Spleen (tissue), 11 donors: ENCODE data around the gene IL17D. TPM values are rescaled to one million over a fixed set of nuclear protein-coding genes. Genes with fewer than 3 reads are reported as not detected.
"Not testable (repeated sequence)": the region's sequence is repeated elsewhere in the genome, so short reads cannot be mapped to it uniquely, and the experiment has no call there.

Source experiments
- DNase-seq: peaks from one replicate; pipeline ENCODE4 v3.0.0-alpha.2; 2020
- H3K27ac ChIP-seq, 8 donors: fragments of 200-600 bp; sonication (generic) in 7 of 8; 1 replicate in 4 of 8; 2 replicates in 4 of 8; pipeline versions ENCODE4 v1.5.0 to v1.8.0; 2016 to 2021; ENCODE audit warnings: inconsistent platforms in 4 of 8, mild to moderate bottlenecking in 4 of 8, moderate library complexity in 1 of 8
- H3K27me3 ChIP-seq, 7 donors: fragments of 200-600 bp; sonication (generic) in 6 of 7; replicated peaks in 1 of 7; 1 replicate in 4 of 7; 2 replicates in 3 of 7; pipeline versions ENCODE4 v1.5.0 to v1.8.0; 2016 to 2021; ENCODE audit warnings: inconsistent platforms in 3 of 7, mild to moderate bottlenecking in 1 of 7
- H3K36me3 ChIP-seq, 6 donors: fragments of 200-600 bp; sonication (generic) in 5 of 6; 1 replicate in 4 of 6; 2 replicates in 2 of 6; pipeline versions ENCODE4 v1.5.0 to v1.8.0; 2016 to 2021; ENCODE audit warnings: inconsistent platforms in 2 of 6
- H3K4me1 ChIP-seq, 6 donors: fragments of 200-600 bp; sonication (generic) in 5 of 6; 1 replicate in 3 of 6; 2 replicates in 3 of 6; pipeline versions ENCODE4 v1.5.0 to v1.8.0; 2016 to 2021; ENCODE audit warnings: inconsistent platforms in 3 of 6
- H3K4me3 ChIP-seq, 8 donors: fragments of 200-600 bp; sonication (generic) in 7 of 8; 1 replicate in 4 of 8; 2 replicates in 4 of 8; pipeline versions ENCODE4 v1.5.0 to v1.8.0; 2016 to 2021; ENCODE audit warnings: inconsistent platforms in 4 of 8, mild to moderate bottlenecking in 4 of 8, moderate library complexity in 2 of 8
- H3K9me3 ChIP-seq, 8 donors: fragments of 200-600 bp; sonication (generic) in 7 of 8; 1 replicate in 4 of 8; 2 replicates in 4 of 8; pipeline versions ENCODE4 v1.5.0 to v1.8.0; 2016 to 2021; ENCODE audit warnings: inconsistent platforms in 4 of 8
- CTCF ChIP-seq, 11 experiments: fragments of 200-600 bp in 7 of 11; fragments of 450-650 bp in 4 of 11; sonication (generic) in 4 of 11; IDR thresholded peaks in 8 of 11; conservative IDR thresholded peaks in 3 of 11; 1 replicate in 7 of 11; 2 replicates in 4 of 11; pipeline versions ENCODE4 v1.4.0 to v1.8.0; 2016 to 2021; ENCODE audit warnings: antibody characterized with exemption in 11 of 11, inconsistent platforms in 4 of 11, mild to moderate bottlenecking in 1 of 11
- POLR2A ChIP-seq, 3 donors: fragments of 450-650 bp; IDR thresholded peaks; one replicate each; pipeline ENCODE4 v1.5.1; 2017; ENCODE audit warnings: antibody characterized with exemption in 3 of 3, mild to moderate bottlenecking in 1 of 3
- POLR2AphosphoS5 ChIP-seq, 3 donors: sonication (generic); formaldehyde crosslinking; IDR thresholded peaks; one replicate each; pipeline ENCODE4 v1.5.1; 2017; ENCODE audit warnings: antibody characterized with exemption in 3 of 3
- WGBS, 5 donors: extraction: QIAGEN DNeasy Blood & Tissue Kit in 3 of 5; methylation state at CpG; one replicate each; pipeline versions ENCODE4 v1.1.5 to v1.1.7; 2013 to 2018; 5-methylcytosine and 5-hydroxymethylcytosine counted together
- intact Hi-C: fragments of 100-400 bp; cut with DNase I; formaldehyde crosslinking; loops from one replicate; pipeline ENCODE4 v1.15.0; 2023; ENCODE audit warnings: low total_unique reads
- polyA plus RNA-seq, 3 donors: library from polyadenylated mRNA; stranded (reverse); fragments of 200-250 nt; gene quantifications; one replicate each; pipeline ENCODE4 v1.2.1, GENCODE V29; 2013
- total RNA-seq, 7 donors: library from RNA; depleted of rRNA in 3 of 7; stranded (reverse); fragments of >200 nt in 3 of 7; fragmentation: NEBNext Ultra II Directional in 4 of 7; extraction: Animal tissue kit (Norgen Biotek cat#: 25700) in 4 of 7; gene quantifications; one replicate each; pipeline versions ENCODE4 v1.1.0 to v1.2.1, GENCODE V29; 2016 to 2021
- donor health status: healthy with polysubstance abuse.
- donor health status: DM: no; HTN: no; CAD: no; lungs with moderate emphysema.
- donor health status: DM: no; HTN: no; CAD: no.
- donor health status: Bipolar disorder and iron deficiency.
- donor health status: healthy.
- donor health status: DM: no; HTN: no; CAD: no.
- donor health status: DM: yes; HTN: yes; CAD: no.

Gene IL17D
- total and polyA plus RNA-seq, 10 donors = 0.15 to 0.68 (median 0.32) TPM; not detected in 3

- Histone ChIP-seq H3K27me3 (no peaks in the 10 kb centered on the region), H3K4me3 (no peak overlapping the region), H3K36me3 (peaks cover 0 to 18% (median 2%) of the 10 kb centered on the region in 6 donors), H3K9me3 (no peaks in the 10 kb centered on the region), H3K27ac (no peak overlapping the region), H3K4me1 (no peaks in the 10 kb centered on the region)
- 94 to 98% (median 97%) methylated on average over 10 of the region's 10 CpGs for WGBS, 5 donors
- intact Hi-C loops = no loop called here
- TF ChIP-seq POLR2A (IDR thresholded peaks at IDR 0.05) = no peak
- no peak for TF ChIP-seq POLR2AphosphoS5 (IDR thresholded peaks at IDR 0.05)
- TF ChIP-seq CTCF (IDR thresholded peaks at IDR 0.05 in 8 of 11, conservative IDR thresholded peaks at IDR 0.05 in 3 of 11) = no peak
- DNase-seq = no peak
Measured at GRCh38 chr13:20680416-20681080, 23.0 kb upstream of the IL17D start.

- H3K27ac ChIP-seq, DNase-seq, H3K9me3 ChIP-seq, H3K36me3 ChIP-seq, H3K4me3 ChIP-seq, H3K4me1 ChIP-seq, intact Hi-C loops, H3K27me3 ChIP-seq: not testable (repeated sequence)
- WGBS, 5 donors = 82 to 97% (median 94%) methylated on average over 5 of the region's 5 CpGs
Measured at GRCh38 chr13:20681481-20681880, 22.0 kb upstream of the IL17D start.

- WGBS, 5 donors = 89 to 100% (median 94%) methylated on average over 1 of the region's 1 CpG
- no peak overlapping the region for H3K4me3 ChIP-seq
- H3K4me1 ChIP-seq = no peaks in the 10 kb centered on the region
- intact Hi-C loops = no loop called here
- H3K36me3 ChIP-seq = peaks cover 0 to 10% (median 0%) of the 10 kb centered on the region in 6 donors
- TF ChIP-seq CTCF (IDR thresholded peaks at IDR 0.05 in 8 of 11, conservative IDR thresholded peaks at IDR 0.05 in 3 of 11) (no peak), POLR2AphosphoS5 (IDR thresholded peaks at IDR 0.05) (no peak), POLR2A (IDR thresholded peaks at IDR 0.05) (no peak)
- H3K27ac ChIP-seq = no peak overlapping the region
- H3K27me3 ChIP-seq = no peaks in the 10 kb centered on the region
- DNase-seq = no peak
- H3K9me3 ChIP-seq = no peaks in the 10 kb centered on the region
Measured at GRCh38 chr13:20682061-20682460, 21.4 kb upstream of the IL17D start.

GRCh38 chr13:20684041-20684440 lies 19.5 kb upstream of the IL17D start:
- Histone ChIP-seq H3K4me1 (no peaks in the 10 kb centered on the region), H3K27me3 (no peaks in the 10 kb centered on the region), H3K27ac (no peak overlapping the region), H3K4me3 (no peak overlapping the region), H3K9me3 (no peaks in the 10 kb centered on the region), H3K36me3 (peaks cover 0 to 23% (median 2%) of the 10 kb centered on the region in 6 donors)
- intact Hi-C loops = no loop called here
- DNase-seq = no peak
- TF ChIP-seq POLR2AphosphoS5 (IDR thresholded peaks at IDR 0.05) (no peak), CTCF (IDR thresholded peaks at IDR 0.05 in 8 of 11, conservative IDR thresholded peaks at IDR 0.05 in 3 of 11) (no peak), POLR2A (IDR thresholded peaks at IDR 0.05) (no peak)
- 84 to 95% (median 91%) methylated on average over 4 of the region's 4 CpGs for WGBS, 5 donors
